ENCODE results near the gene RDM1. TPM values are rescaled to one million over a fixed set of nuclear protein-coding genes. Genes with fewer than 3 reads are reported as not detected.

The RDM1 gene
- polyA plus RNA-seq, 1 donor (not counting 4 experiments of a cell fraction or from before 2014, with no cell fraction given) = 1.1 TPM

GRCh38 chr17:35914354-35914753, 16.2 kb downstream of the RDM1 start:
- TF ChIP-seq CTCF (optimal IDR thresholded peaks at IDR 0.05 in 1 of 3, IDR thresholded peaks at IDR 0.05 in 1 of 3, conservative IDR thresholded peaks at IDR 0.05 in 1 of 3; ENCODE audit: extremely low read depth in 1 of 3, insufficient read depth in 2 of 3, low read length in 3 of 3) = no peak
- TF ChIP-seq EZH2 (IDR thresholded peaks at IDR 0.05; ENCODE audit: low read length) = no peak
- no peak overlapping the region for H3K4me3 ChIP-seq (ENCODE audit: control insufficient read depth in 2 of 3, extremely low read depth in 1 of 3, insufficient read depth in 2 of 3, low read depth in 1 of 3, low read length in 3 of 3)
- H3K9me1 ChIP-seq (ENCODE audit: control insufficient read depth, extremely low read depth, insufficient read depth, low read length) = no peaks in the 10 kb centered on the region
- FAIRE-seq (no peak), DNase-seq (ENCODE audit: low read depth, low spot score) (no peak)
- no peak overlapping the region for H3K9ac ChIP-seq (ENCODE audit: control insufficient read depth, extremely low read depth, insufficient read depth, low read length)
- no peaks in the 10 kb centered on the region for H3K79me2 ChIP-seq (ENCODE audit: control insufficient read depth, insufficient read depth, low read length)
- H3K27ac ChIP-seq (ENCODE audit: control insufficient read depth, insufficient read depth, low read length) = no peak overlapping the region
- no peaks in the 10 kb centered on the region for H3K4me1 ChIP-seq (ENCODE audit: control insufficient read depth, extremely low read depth, insufficient read depth, low read length)
- H4K20me1 ChIP-seq (ENCODE audit: control insufficient read depth, extremely low read depth, insufficient read depth, low read length) = no peaks in the 10 kb centered on the region
- no peak overlapping the region for H2AFZ ChIP-seq (ENCODE audit: control insufficient read depth, low read length)
- dilution Hi-C loops (cut with MboI; ENCODE audit: extremely low pct_ligation_motif_present, low sequenced_read_pairs) = no loop called here
- no peaks in the 10 kb centered on the region for H3K27me3 ChIP-seq (ENCODE audit: control insufficient read depth, extremely low read depth, insufficient read depth, low read length)
- H3K36me3 ChIP-seq (ENCODE audit: control insufficient read depth in 2 of 2, extremely low read depth in 1 of 2, insufficient read depth in 2 of 2, low read length in 2 of 2) = no peaks in the 10 kb centered on the region
- no peak overlapping the region for H3K4me2 ChIP-seq (ENCODE audit: control insufficient read depth, extremely low read depth, insufficient read depth, low read depth, low read length)
- no peaks in the 10 kb centered on the region for H3K9me3 ChIP-seq (ENCODE audit: control insufficient read depth, low read depth, low read length)

GRCh38 chr17:35913609-35914008, 17.0 kb downstream of the RDM1 start:
- H3K4me2 ChIP-seq (ENCODE audit: control insufficient read depth, extremely low read depth, insufficient read depth, low read depth, low read length) = no peak overlapping the region
- no peaks in the 10 kb centered on the region for H4K20me1 ChIP-seq (ENCODE audit: control insufficient read depth, extremely low read depth, insufficient read depth, low read length)
- no peaks in the 10 kb centered on the region for H3K36me3 ChIP-seq (ENCODE audit: control insufficient read depth in 2 of 2, extremely low read depth in 1 of 2, insufficient read depth in 2 of 2, low read length in 2 of 2)
- dilution Hi-C loops (cut with MboI; ENCODE audit: extremely low pct_ligation_motif_present, low sequenced_read_pairs) = no loop called here
- H3K27ac ChIP-seq (ENCODE audit: control insufficient read depth, insufficient read depth, low read length) = no peak overlapping the region
- H3K9me1 ChIP-seq (ENCODE audit: control insufficient read depth, extremely low read depth, insufficient read depth, low read length) = no peaks in the 10 kb centered on the region
- H3K79me2 ChIP-seq (ENCODE audit: control insufficient read depth, insufficient read depth, low read length) = no peaks in the 10 kb centered on the region
- no peaks in the 10 kb centered on the region for H3K9me3 ChIP-seq (ENCODE audit: control insufficient read depth, low read depth, low read length)
- no peaks in the 10 kb centered on the region for H3K27me3 ChIP-seq (ENCODE audit: control insufficient read depth, extremely low read depth, insufficient read depth, low read length)
- no peak overlapping the region for H3K9ac ChIP-seq (ENCODE audit: control insufficient read depth, extremely low read depth, insufficient read depth, low read length)
- no peak for TF ChIP-seq CTCF (optimal IDR thresholded peaks at IDR 0.05 in 1 of 3, IDR thresholded peaks at IDR 0.05 in 1 of 3, conservative IDR thresholded peaks at IDR 0.05 in 1 of 3; ENCODE audit: extremely low read depth in 1 of 3, insufficient read depth in 2 of 3, low read length in 3 of 3)
- no peak for TF ChIP-seq EZH2 (IDR thresholded peaks at IDR 0.05; ENCODE audit: low read length)
- no peak for FAIRE-seq
- H2AFZ ChIP-seq (ENCODE audit: control insufficient read depth, low read length) = no peak overlapping the region
- H3K4me3 ChIP-seq (ENCODE audit: control insufficient read depth in 2 of 3, extremely low read depth in 1 of 3, insufficient read depth in 2 of 3, low read depth in 1 of 3, low read length in 3 of 3) = no peak overlapping the region
- no peaks in the 10 kb centered on the region for H3K4me1 ChIP-seq (ENCODE audit: control insufficient read depth, extremely low read depth, insufficient read depth, low read length)
- no peak for DNase-seq (ENCODE audit: low read depth, low spot score)
